Activated naive CD4-positive, alpha-beta T cell treated with anti-CD3 and anti-CD28 coated beads, Interleukin-2, amount 50 U/mL, for 24 hours (primary cell): ENCODE measurements around the gene C11orf52.
"Not testable (repeated sequence)": the region's sequence is repeated elsewhere in the genome, so short reads cannot be mapped to it uniquely, and the experiment has no call there.

Experiments used
- H3K27ac Mint-ChIP-seq: one replicate; pipeline ENCODE4 v1.8.0; 2021; ENCODE audit warnings: mild to moderate bottlenecking, mixed read lengths
- H3K27me3 Mint-ChIP-seq: one replicate; pipeline ENCODE4 v1.8.0; 2021; ENCODE audit warnings: mixed read lengths
- H3K36me3 Mint-ChIP-seq: one replicate; pipeline ENCODE4 v1.8.0; 2021; ENCODE audit warnings: mixed read lengths
- H3K4me1 Mint-ChIP-seq: one replicate; pipeline ENCODE4 v1.8.0; 2021; ENCODE audit warnings: mixed read lengths
- H3K4me3 Mint-ChIP-seq: one replicate; pipeline ENCODE4 v1.8.0; 2021; ENCODE audit warnings: mild to moderate bottlenecking, mixed read lengths
- H3K9me3 Mint-ChIP-seq: one replicate; pipeline ENCODE4 v1.8.0; 2021; ENCODE audit warnings: mixed read lengths

Gene C11orf52

GRCh38 chr11:111918390-111919256, at the start of gene C11orf52:
TSS of gene C11orf52 (plus strand) at chr11:111918913. CDS start at chr11:111918973, 60 bp downstream.
- H3K27me3 Mint-ChIP-seq = peaks cover 10% of the 10 kb centered on the region
- no peaks in the 10 kb centered on the region for H3K36me3 Mint-ChIP-seq
- H3K27ac Mint-ChIP-seq = no peak within 1 kb of the TSS
- no peaks in the 10 kb centered on the region for H3K4me1 Mint-ChIP-seq
- no peaks in the 10 kb centered on the region for H3K9me3 Mint-ChIP-seq
- H3K4me3 Mint-ChIP-seq = no peak within 1 kb of the TSS

- Mint-ChIP-seq H3K9me3 (no peaks in the 10 kb centered on the region), H3K36me3 (peaks cover 13% of the 10 kb centered on the region), H3K4me3 (no peak overlapping the region), H3K27me3 (no peaks in the 10 kb centered on the region), H3K4me1 (peaks cover 35% of the 10 kb centered on the region), H3K27ac (no peak overlapping the region)
Observed at GRCh38 chr11:111870113-111870512, 48.6 kb upstream of the C11orf52 start.

- Mint-ChIP-seq H3K27ac (peak overlapping the region; percentile 85), H3K9me3 (no peaks in the 10 kb centered on the region), H3K4me3 (peak overlapping the region; percentile 92), H3K27me3 (no peaks in the 10 kb centered on the region), H3K36me3 (peaks cover 13% of the 10 kb centered on the region), H3K4me1 (peaks cover 36% of the 10 kb centered on the region)
Observed at GRCh38 chr11:111870522-111870885, 48.2 kb upstream of the C11orf52 start.

- Mint-ChIP-seq H3K4me3 (peak within 1 kb of the TSS; percentile 92), H3K27ac (peak within 1 kb of the TSS; percentile 98), H3K36me3 (peaks cover 13% of the 10 kb centered on the region)
Observed at GRCh38 chr11:111870886-111871692, 47.6 kb upstream of the C11orf52 start, which contains the start of gene ALG9. TSS of gene ALG9 (minus strand) at chr11:111871581. CDS start at chr11:111871482, 99 bp downstream.

GRCh38 chr11:111871693-111872161, 47.0 kb upstream of the C11orf52 start:
- H3K4me1 Mint-ChIP-seq = peaks cover 36% of the 10 kb centered on the region
- H3K9me3 Mint-ChIP-seq = no peaks in the 10 kb centered on the region
- H3K27me3 Mint-ChIP-seq = no peaks in the 10 kb centered on the region
- peak overlapping the region; percentile 92 for H3K4me3 Mint-ChIP-seq
- peak overlapping the region; percentile 98 for H3K27ac Mint-ChIP-seq
- peaks cover 13% of the 10 kb centered on the region for H3K36me3 Mint-ChIP-seq

More at GRCh38 chr11:111870886-111871692, 47.6 kb upstream of the C11orf52 start, which contains the start of gene ALG9:
- Mint-ChIP-seq H3K9me3 (no peaks in the 10 kb centered on the region), H3K27me3 (no peaks in the 10 kb centered on the region), H3K4me1 (peaks cover 36% of the 10 kb centered on the region)

- H3K27ac Mint-ChIP-seq = peak overlapping the region; percentile 99
- H3K36me3 Mint-ChIP-seq = no peaks in the 10 kb centered on the region
- peak overlapping the region; percentile 94 for H3K4me3 Mint-ChIP-seq
- H3K27me3 Mint-ChIP-seq = no peaks in the 10 kb centered on the region
- peaks cover 29% of the 10 kb centered on the region for H3K4me1 Mint-ChIP-seq
- H3K9me3 Mint-ChIP-seq = no peaks in the 10 kb centered on the region
Observed at GRCh38 chr11:111878385-111878848, 40.3 kb upstream of the C11orf52 start.

GRCh38 chr11:111878849-111879636, 39.7 kb upstream of the C11orf52 start, which contains the start of the genes CFAP68 and FDXACB1:
TSS of gene CFAP68 (plus strand) at chr11:111879541. CDS start at chr11:111879561, 20 bp downstream.
TSS of gene FDXACB1 (minus strand) at chr11:111879165. CDS start at chr11:111879132, 33 bp downstream.
- H3K27ac Mint-ChIP-seq = peak within 1 kb of the TSS; percentile 99
- H3K36me3 Mint-ChIP-seq = peaks cover 2% of the 10 kb centered on the region
- H3K4me1 Mint-ChIP-seq = peaks cover 29% of the 10 kb centered on the region
- no peaks in the 10 kb centered on the region for H3K9me3 Mint-ChIP-seq
- H3K27me3 Mint-ChIP-seq = no peaks in the 10 kb centered on the region
- H3K4me3 Mint-ChIP-seq = peak within 1 kb of the TSS; percentile 94

- H3K27me3 Mint-ChIP-seq = no peaks in the 10 kb centered on the region
- peaks cover 29% of the 10 kb centered on the region for H3K4me1 Mint-ChIP-seq
- H3K4me3 Mint-ChIP-seq = peak overlapping the region; percentile 94
- H3K36me3 Mint-ChIP-seq = peaks cover 5% of the 10 kb centered on the region
- H3K27ac Mint-ChIP-seq = peak overlapping the region; percentile 99
- H3K9me3 Mint-ChIP-seq = no peaks in the 10 kb centered on the region
Observed at GRCh38 chr11:111879637-111879960, 39.1 kb upstream of the C11orf52 start.

- Mint-ChIP-seq H3K4me3 (no peak overlapping the region), H3K4me1 (peaks cover 20% of the 10 kb centered on the region), H3K27ac (no peak overlapping the region), H3K27me3 (no peaks in the 10 kb centered on the region), H3K9me3 (no peaks in the 10 kb centered on the region), H3K36me3 (peaks cover 5% of the 10 kb centered on the region)
Observed at GRCh38 chr11:111882202-111882601, 36.5 kb upstream of the C11orf52 start.

GRCh38 chr11:111885053-111885452, 33.7 kb upstream of the C11orf52 start:
- not testable (repeated sequence) for H3K9me3 Mint-ChIP-seq, H3K4me3 Mint-ChIP-seq, H3K27me3 Mint-ChIP-seq, H3K4me1 Mint-ChIP-seq, H3K27ac Mint-ChIP-seq, H3K36me3 Mint-ChIP-seq

GRCh38 chr11:111886032-111886431, 32.7 kb upstream of the C11orf52 start:
- no peak overlapping the region for H3K27ac Mint-ChIP-seq
- no peak overlapping the region for H3K4me3 Mint-ChIP-seq
- peaks cover 3% of the 10 kb centered on the region for H3K4me1 Mint-ChIP-seq
- H3K36me3 Mint-ChIP-seq = peaks cover 5% of the 10 kb centered on the region
- no peaks in the 10 kb centered on the region for H3K9me3 Mint-ChIP-seq
- H3K27me3 Mint-ChIP-seq = no peaks in the 10 kb centered on the region

- Mint-ChIP-seq H3K27ac (no peak overlapping the region), H3K4me3 (no peak overlapping the region), H3K4me1 (no peaks in the 10 kb centered on the region), H3K9me3 (no peaks in the 10 kb centered on the region), H3K36me3 (peaks cover 5% of the 10 kb centered on the region), H3K27me3 (no peaks in the 10 kb centered on the region)
Observed at GRCh38 chr11:111886844-111887243, 31.9 kb upstream of the C11orf52 start.

GRCh38 chr11:111905411-111905810, 13.3 kb upstream of the C11orf52 start:
- Mint-ChIP-seq H3K36me3 (peaks cover 10% of the 10 kb centered on the region), H3K9me3 (peaks cover 4% of the 10 kb centered on the region), H3K27ac (no peak overlapping the region), H3K4me3 (no peak overlapping the region), H3K4me1 (no peaks in the 10 kb centered on the region), H3K27me3 (peaks cover 2% of the 10 kb centered on the region)

- Mint-ChIP-seq H3K4me3 (no peak overlapping the region), H3K36me3 (peaks cover 10% of the 10 kb centered on the region), H3K9me3 (peaks cover 4% of the 10 kb centered on the region), H3K27ac (no peak overlapping the region), H3K27me3 (peaks cover 9% of the 10 kb centered on the region), H3K4me1 (no peaks in the 10 kb centered on the region)
Observed at GRCh38 chr11:111906680-111907079, 12.0 kb upstream of the C11orf52 start.
